A204.1 (cell line): ENCODE data around the gene RYR3.

Experiments used
- FAIRE-seq: peaks from 2 replicates; lab custom pipeline; 2012; peaks lifted over from hg19 to GRCh38; lab: Jason Lieb, UNC

RYR3 gene

DNA sequence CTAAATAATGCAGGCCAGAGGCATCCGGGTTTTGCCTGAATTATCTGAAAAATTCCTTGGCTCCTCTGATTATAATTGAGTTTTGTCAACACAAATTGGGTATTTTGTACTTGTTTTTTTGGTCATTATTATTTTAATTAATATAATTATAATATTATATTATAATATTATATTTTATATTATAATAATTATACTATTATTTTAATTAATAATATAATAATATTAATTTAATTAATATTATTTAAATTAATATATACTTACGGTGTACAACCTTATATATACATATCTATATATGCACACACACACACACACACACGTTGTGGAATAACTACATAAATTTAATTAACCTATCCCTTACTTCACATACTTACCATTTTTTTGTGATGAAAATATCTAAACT, 73.5 kb downstream of the RYR3 start:
- FAIRE-seq, result peak; percentile 90

DNA sequence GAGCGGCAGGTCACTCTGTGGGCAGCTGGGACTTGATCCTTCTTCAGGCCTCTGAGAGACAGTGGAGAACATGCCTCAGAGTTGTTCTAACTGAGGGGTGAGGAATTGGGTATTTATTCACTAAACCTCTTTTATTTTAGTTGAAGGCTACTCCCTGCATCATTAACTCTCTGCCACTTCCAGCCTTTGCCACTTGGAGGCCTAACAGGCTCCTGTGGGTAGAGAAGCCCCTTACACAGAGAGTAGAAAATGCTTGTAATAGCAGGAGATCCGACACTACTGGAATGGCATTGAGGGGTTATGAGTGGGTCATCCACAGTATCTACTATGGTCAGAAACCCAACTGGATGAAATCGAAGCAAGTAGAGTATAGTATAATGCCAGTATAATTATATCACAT, 81.7 kb downstream of the RYR3 start:
- FAIRE-seq, result no peak

DNA sequence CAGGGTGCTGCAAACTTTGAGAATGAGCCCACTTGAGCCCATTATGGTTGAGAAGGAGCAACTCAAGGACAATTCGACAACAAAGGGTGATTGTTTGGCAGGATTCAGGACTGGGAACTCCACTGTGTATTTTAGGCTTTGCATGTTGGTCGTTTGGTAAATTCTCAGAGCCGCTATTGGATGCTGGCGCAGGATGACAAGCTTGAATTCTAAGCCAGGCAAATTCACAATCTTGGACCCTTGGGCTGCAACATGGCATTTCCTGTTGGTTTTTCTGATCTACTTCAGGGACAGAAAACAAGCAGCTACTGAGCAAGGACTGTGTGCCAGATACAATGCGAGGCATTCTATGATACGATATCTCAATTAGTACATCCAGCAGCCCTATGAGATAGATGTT, 82.8 kb downstream of the RYR3 start:
- FAIRE-seq, result no peak

DNA sequence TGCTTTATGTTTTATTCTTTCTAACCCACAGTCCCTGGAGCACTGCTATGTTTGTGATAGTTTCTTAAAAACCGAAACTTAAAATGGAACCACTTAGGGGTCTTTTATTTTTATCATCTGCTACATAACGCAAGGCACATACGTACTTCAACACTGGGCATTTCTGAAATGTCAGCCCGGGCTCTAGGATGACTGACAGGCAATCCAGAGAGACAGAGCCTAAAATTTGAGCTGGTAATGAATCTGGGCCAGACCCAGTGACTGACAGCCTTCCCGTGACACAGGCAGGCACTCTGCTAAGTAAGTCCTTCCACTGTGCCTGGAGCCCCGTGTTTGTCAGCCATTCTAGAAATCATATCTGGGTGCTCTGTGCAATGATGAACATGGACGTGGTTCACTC, 84.6 kb downstream of the RYR3 start:
- FAIRE-seq, result no peak

DNA sequence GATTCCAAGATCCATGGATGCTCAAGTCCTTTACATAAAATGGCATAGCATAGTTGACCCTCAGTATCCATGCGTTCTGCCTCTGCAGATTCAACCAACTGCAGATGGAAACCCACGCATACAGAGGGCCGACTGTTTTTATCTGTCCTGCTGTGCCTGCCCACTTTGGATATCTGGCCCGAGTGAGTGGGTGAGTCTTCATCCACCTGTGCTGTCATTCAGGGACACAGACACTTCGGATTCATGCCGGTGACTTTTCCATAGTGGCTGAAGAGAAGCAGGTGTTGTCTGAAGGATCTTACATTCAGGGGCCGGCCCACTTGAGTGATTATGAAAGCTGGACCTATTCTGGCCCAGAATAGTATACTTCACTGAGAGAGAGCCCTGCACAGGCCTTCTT, 85.1 kb downstream of the RYR3 start:
- no peak for FAIRE-seq

DNA sequence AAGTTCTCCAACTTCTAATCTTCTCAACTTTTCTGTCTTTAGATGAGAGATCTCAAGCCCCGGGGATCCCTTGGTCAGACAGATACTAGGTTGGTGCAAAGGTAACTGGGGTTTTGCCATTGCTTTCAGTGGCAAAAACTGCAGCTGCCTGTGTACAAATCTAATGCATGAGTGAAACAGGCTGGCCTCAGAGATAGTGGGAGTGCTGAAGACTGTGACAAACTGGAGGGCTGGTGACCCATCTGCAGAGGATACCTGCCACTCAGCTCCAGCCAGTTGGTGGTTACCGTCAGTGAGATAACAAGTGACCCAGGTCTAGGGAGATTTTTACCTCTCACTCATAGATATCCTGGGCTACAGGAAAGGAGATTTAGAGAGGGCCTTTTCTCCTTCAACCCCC, 85.7 kb downstream of the RYR3 start:
- FAIRE-seq, result no peak

DNA sequence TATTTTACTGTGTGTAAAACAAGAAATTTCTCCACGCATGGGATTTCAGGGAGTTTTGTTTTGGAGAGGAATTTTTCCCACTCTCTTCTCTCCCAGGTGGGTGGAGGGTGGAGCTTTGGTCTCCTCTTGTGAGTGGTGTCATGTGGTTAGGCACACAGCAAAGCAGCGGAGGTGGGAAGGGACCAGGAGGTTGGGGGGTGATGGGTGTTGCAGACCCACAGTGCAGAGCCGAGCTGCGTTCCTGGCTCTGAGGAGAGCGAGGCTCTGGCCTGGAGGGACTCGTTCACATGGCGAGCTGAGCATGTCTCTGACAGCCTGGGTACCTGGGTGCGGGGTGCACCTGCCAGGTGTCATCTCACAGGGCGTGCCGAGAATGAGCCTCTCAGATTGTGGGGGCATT, 87.8 kb downstream of the RYR3 start:
- no peak for FAIRE-seq

DNA sequence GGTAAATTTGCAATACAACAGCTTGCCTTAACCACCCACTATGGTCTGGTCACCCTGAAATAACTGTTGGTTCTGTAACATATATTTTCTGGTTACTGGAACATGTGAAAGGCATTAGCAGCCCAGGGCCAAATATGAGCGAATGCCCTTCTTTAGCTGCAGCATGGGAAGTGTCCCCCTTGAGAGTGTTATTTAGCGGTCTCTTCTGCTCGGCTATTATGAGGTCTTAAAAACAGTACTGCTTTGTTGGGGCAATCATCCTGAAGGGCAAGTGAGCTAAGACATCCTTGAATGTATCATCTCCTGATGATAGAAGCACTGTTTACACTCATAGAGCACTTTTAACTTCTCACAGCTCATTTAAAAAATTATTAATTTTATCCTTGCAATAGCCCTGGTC, 90.2 kb downstream of the RYR3 start:
- FAIRE-seq, result no peak

DNA sequence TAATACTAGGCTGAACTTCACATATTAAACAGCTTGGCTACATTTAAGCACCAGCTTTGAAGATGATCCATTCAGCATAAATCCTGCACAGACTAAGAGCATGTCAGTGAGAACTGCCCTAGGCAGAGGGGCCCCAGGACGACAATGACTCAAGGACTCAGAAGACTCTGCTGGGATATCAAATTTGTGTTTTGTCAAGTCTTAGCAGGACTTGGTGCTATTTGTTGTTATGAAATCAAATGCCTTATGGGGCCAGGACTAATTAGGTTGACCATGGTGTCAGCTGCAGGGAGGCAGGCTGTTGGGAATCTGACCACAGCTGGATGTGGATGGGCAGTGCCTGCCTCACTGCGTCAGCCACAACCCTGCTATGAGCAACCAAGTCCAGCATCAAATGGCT, 91.8 kb downstream of the RYR3 start:
- FAIRE-seq, result no peak

DNA sequence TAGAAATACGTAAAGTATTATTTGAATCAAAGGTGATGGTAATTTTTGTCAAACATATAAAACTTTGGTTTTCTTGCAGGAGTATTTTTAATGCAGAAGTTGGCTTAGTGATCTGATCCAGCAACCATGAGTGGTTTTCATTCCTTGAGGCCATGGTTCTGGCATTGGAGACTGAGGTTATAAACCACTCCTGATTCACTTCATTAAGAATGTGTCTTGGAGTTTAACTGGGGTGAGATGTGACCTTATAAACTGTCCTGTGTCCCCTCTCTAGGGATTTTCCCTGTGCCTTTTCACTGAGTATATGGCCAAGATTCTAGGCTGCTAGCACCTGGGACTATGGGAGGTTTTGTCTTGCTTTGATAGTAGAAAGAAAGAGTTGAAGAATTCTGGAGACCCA, 94.3 kb downstream of the RYR3 start:
- FAIRE-seq, result no peak

DNA sequence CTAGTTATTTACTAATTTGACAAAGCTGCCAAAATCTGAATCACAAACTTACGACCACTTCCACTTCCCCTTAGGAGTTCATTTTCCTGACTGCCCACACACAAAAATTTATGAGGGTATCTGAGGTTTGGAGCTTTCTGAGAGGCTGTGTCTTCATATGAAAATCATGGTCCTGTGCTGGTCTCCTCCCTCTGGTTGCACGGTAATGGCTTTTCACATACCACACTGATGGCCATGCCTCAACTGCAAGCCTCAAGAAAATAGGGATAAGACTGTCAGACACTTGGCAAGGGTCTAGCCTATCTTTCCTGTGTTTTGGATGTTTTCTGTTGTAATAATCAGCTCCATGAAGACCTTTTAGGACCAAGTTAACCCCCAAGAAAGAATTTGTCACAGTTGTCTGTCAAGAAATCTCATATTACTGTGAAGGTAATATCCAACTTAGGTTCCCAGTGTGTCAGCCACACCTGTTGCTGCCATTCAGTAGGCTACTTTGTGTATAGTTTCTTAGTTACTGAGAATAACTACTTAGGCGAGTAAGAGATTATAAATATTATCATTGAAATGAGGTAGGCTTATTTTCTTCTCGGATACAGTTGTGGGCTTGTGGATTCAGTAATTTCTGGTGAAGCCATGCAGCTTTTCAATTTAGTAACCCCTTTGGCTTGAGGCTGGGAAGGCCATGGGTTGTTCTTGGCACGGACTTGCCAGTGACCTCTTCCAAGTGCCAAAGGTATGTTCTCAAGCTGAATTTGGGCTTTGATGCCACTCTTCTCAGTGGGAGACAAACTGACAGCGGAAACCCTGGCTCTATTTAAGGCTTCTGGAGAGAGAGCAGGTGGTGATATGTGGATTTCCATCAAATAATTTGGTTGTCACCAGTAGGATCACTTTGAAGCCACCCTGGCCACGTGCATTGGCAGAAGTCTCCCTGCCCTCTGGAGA, 101.1 kb downstream of the RYR3 start:
- FAIRE-seq, result no peak

DNA sequence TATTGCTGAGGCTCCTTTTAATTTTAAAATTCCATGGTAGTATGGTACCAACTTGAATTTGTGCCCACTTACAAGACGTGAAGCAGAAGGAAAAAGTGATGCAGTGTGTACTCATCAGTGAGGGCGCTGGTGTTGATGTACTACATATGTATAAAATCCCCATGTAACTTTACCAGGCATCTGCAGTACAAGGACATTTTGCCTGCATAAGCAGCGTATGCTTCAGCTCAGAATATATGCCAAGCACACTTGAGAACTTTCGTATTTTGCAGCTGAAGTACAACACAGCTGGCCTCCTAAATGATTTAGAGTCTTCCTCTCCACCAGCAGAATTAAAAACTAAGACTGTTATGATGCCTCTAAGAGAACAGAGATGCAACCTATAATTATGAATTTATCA, 108.9 kb downstream of the RYR3 start:
- no peak for FAIRE-seq

DNA sequence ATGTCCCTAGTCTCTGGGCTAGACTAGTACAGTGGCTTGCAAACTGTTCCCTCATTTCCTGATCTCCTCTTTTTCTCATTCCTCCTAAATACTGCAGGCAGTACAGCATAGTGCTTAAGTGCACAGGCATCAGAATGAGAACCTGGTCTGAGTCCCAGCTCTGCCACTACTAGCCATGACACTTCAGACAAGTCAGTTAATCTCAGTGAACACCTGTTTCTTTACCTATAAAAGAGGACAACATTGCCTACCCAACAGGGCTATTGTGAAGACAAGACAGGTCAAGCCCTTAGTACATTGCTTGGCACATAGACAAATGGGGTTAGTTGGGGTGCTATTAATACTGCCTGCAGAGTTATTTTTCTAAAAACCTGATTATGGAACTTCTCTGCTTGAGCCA, 113.3 kb downstream of the RYR3 start:
- no peak for FAIRE-seq

DNA sequence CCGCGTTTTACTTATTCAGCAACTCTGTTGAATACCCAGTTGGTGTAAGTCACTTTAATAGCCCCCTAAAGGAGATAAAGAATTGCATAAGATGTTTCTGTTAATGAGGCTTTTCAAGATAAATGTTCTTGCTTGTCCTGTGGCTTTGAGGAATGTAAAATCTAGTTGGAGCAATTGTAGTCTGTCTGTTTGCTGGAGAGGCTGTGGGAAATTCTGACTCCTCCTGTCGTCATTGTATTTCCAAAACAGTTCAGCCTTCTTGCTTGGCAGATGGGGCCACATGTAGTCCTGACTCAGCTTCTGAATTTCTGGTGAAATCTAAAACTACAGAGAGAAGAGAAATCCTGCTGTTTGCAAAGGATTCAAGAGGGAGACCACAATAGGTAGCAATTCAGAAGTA, 114.4 kb downstream of the RYR3 start:
- FAIRE-seq, result no peak

DNA sequence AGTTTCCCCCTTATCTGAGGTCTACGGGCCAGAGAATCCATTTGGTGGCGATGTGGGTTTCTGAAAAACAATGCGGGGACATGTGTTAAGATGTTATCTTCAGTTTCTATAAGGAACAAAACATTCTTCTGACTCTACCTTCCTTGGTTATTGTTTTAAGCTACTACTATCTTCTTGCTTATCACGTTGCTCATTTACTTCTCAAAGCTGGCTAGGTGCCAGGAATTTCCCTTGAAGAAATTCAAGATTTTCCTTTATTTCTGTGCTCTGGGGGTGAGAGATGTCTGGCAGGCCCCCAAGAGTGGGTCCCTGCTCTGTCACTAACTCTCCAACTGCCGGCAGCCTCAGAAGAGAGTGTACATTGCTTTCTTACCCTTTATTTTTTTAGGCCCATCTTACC, 119.8 kb downstream of the RYR3 start:
- FAIRE-seq, result no peak

DNA sequence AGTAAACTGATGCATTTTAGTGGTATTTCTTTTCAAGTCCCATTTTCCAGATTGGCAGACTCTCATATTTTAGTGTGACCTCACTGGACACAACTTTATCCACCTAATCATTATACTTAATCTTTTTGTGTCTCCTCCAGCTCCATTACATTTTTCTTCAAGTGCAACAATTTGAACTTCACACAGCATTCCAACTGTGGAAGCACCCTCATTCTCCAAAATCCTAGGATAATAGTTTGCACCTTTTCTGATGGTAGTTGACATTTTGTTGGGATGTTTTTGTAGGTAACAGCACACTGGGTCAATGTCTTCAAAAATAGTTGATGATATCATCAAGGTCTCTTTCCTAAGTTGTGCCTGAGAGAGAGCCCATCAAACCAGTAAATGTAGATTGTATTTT, 123.1 kb downstream of the RYR3 start:
- no peak for FAIRE-seq

DNA sequence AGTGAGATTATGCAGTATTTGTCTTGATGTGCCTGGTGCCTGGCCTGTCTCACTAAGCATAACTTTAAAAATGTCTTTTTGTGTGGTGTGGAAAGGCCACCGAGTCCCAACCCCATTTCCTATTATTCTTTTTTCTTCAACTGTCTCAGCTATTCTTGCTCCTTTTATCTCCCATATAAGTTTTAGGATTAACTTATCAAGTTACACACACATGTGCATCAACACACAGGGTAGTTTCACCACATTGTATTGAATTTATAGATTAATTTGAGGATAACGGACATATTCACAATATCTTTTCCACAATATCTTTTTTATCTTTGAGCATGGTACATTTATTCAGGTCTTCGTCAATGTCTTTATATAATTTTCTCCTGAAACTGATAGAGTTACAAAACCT, 127.6 kb downstream of the RYR3 start:
- no peak for FAIRE-seq

DNA sequence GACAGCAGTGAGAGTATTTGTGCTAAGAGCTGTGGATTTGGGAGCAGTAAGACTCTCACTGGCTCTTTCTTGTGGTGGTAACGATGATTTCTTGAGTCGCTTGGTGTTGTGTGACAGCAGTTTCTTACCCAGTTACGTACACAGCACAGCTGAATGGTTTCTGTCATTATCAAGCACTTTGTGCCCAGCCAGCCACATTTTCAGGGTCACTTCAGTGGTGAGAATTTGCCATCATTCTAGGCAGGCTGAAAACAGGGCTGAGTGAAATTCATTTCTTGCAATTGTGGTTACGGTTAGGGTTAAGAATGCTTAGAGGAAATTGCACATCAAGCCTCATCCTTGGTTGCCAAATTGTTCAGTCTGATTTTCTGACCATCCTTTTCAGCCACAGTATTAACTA, 130.1 kb downstream of the RYR3 start:
- no peak for FAIRE-seq

DNA sequence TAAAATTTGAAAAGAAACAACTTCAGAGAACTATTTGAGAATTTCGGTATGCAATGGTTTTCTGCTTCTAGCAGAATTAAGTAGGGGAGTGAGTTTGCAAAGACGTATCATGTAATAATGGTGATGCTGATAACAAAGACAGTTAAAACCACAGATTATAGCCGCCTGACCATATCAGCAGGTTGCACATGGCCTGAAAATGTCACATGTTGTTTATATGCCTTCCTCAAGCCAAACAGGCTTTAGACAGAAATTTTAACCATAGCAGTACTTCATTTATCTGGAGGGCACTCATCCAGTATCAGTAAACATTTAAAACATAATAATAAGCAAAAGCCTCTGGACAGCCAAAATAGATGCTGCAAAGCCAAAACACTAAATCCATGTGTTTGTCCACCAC, 131.7 kb downstream of the RYR3 start:
- no peak for FAIRE-seq

DNA sequence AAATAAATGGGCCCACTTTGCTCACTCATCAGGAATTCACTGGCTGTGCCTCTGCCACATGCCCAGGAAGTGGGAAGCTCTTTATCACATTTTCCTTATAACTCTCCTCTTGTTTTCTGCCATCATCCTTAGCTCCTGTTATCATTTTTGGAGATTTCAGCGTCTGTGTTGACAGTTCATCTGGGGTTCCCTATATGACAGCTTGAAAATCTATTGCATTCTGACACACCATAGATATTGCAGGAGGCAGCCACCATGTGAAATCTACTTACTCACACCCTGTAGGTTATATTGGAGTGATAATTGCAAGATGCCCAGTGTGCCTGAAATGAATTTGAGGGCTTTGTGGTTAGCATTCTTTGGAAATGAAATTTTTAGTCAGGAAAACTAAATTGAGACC, 132.9 kb downstream of the RYR3 start:
- FAIRE-seq, result no peak

DNA sequence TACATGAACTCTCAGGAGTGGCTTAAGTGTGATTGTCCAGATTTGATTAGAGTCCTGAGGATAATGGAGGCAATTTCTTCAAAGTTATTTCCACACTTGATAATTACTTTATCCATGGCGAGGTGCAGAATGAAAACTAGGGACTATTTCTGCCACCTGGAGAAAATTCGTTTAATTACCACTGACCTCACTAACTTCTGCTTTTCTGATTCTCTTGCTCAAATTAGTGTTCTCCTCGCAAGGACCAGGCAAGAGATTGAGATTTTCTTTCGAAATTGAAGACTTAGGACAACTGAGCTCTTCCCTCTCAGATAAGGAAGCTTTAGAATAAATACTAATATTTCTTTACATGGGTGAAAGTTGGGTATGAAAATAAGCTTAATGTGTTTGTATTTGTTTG, 135.2 kb downstream of the RYR3 start:
- no peak for FAIRE-seq

DNA sequence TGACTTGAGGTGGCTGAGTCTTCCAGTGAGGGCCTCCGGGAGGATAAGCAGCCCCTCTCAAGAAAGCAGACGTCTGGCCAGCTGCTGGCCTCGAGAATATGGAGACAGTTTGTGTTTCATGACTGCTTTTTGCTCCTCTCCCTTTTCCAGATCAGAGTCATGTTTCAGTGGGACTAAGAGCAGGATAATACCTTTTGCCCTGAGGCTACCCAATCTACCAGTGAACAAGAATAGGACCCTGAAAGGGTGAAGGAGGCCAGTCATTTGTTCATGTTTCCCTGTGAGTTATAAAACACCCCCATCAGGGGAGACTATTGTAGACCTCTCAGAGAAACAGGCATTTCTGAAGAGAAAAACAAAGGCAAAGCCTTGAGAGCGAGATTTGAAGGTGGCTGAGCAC, 137.4 kb downstream of the RYR3 start:
- FAIRE-seq, result no peak

DNA sequence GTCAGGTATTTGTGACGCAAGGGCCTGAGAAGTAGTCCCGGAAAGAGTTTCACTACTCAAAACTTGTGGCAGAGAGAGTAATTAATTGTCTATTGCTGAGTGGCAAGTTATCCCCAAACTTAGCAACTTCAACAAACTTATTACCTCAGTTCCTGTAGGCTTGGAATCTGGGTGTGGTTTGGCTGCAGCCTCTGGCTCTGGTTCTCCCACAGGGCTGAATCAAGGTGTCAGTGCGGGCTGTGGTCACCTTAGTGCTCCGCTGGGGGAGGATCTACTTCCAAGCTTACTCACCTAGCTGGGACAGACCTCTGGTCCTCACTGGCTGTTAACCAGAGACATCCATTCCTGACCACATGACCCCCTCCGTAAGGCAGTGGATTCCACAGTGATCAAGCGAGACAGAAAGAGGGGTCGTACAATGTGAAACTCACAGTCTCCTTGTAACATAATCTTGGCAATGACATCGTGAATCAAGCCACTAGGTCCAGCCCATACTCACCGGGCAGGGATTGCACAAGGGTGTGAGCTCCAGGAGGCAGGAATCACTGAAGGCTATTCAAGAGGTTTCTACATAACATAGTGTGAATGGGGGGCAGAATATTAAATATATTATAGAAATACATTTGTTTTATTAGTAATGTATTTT, 138.3 kb downstream of the RYR3 start:
- FAIRE-seq, result no peak

DNA sequence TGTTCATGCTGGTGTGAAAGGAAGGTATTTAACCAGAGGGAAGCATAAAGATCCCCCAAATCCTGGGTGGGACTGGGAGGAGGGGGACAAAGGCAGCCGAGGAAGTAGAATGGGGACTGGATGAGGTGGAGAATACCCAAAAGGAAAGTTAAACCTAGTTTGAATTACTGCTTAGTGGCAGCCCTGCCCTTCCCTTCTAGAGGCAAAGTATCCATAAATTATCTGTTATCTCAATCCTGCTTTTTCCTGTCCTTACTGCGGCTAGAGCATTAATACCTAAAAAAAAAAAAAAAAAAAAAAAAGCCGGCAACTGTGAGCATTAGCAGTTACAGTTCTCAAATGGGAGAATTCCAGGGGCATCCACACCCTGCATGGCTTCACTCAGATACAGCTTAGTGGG, 139.0 kb downstream of the RYR3 start:
- no peak for FAIRE-seq
